GM21423 (cell line): ENCODE data around the gene ARPC1A.
"Not testable (repeated sequence)": the region's sequence is repeated elsewhere in the genome, so short reads cannot be mapped to it uniquely, and the experiment has no call there.

ENCODE experiments used
- ATAC-seq: cut with Tn5 transposase; IDR thresholded peaks from one replicate; pipeline ENCODE4 v1.9.1; 2021; ENCODE audit warnings: mild to moderate bottlenecking, moderate library complexity; ENCODE audit not compliant: unreplicated experiment

ARPC1A gene

GRCh38 chr7:99325592-99326407 is at the start of gene ARPC1A:
Gene ARPC1A (plus strand): TSS chr7:99325898. CDS start chr7:99333354, 7,456 bp downstream.
- ATAC-seq = peak; percentile 82

DNA sequence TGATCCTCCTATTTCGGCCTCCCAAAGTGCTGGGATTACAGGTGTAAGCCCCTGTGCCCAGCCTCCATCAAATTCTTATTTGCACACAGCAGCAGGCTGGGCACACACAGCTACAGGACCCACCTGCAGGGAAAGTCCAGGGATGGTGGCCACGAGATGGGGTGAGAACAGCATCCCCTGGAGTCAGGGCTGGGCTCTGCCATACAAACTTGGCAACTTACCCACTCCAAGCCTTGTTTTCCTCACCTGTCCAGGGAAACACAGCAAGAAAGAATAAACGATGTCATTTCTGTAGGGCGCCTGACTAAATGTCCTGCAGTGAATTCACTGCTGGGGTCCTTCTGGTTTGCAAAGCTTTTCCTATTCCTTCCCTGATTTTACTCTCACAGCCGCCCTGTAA is 47.5 kb upstream of the ARPC1A start:
- no peak for ATAC-seq

- not testable (repeated sequence) for ATAC-seq
Observed at GRCh38 chr7:99284165-99284564, 41.5 kb upstream of the ARPC1A start.

- ATAC-seq = no peak
Observed at GRCh38 chr7:99287779-99288534, 37.7 kb upstream of the ARPC1A start.

GRCh38 chr7:99289185-99289584 is 36.5 kb upstream of the ARPC1A start:
- no peak for ATAC-seq

- not testable (repeated sequence) for ATAC-seq
Observed at GRCh38 chr7:99290148-99290547, 35.5 kb upstream of the ARPC1A start.

GRCh38 chr7:99290980-99291607 is 34.6 kb upstream of the ARPC1A start:
- ATAC-seq = no peak

DNA sequence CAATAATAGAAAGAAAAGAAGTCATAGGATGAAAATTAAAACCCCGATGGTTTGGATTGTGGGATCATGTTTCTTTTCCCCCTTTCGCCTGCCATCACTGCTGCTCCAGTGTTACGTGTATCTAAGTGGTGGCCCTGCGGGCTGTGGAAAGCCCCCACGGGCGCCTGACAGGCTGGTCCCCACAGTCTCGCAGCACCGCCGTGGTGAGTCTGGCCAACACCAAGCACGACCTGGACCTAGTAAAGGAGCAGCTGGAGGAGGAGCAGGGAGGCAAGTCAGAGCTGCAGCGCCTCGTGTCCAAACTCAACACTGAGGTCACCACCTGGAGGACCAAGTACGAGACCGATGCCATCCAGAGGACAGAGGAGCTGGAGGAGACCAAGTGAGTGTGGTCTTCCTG is 33.6 kb upstream of the ARPC1A start:
- ATAC-seq = no peak

GRCh38 chr7:99293167-99293566 is 32.5 kb upstream of the ARPC1A start:
- ATAC-seq = no peak

GRCh38 chr7:99293650-99294049 is 32.0 kb upstream of the ARPC1A start:
- no peak for ATAC-seq

GRCh38 chr7:99296471-99296870 is 29.2 kb upstream of the ARPC1A start:
- ATAC-seq = no peak

GRCh38 chr7:99301496-99301895 is 24.2 kb upstream of the ARPC1A start:
- ATAC-seq = no peak

DNA sequence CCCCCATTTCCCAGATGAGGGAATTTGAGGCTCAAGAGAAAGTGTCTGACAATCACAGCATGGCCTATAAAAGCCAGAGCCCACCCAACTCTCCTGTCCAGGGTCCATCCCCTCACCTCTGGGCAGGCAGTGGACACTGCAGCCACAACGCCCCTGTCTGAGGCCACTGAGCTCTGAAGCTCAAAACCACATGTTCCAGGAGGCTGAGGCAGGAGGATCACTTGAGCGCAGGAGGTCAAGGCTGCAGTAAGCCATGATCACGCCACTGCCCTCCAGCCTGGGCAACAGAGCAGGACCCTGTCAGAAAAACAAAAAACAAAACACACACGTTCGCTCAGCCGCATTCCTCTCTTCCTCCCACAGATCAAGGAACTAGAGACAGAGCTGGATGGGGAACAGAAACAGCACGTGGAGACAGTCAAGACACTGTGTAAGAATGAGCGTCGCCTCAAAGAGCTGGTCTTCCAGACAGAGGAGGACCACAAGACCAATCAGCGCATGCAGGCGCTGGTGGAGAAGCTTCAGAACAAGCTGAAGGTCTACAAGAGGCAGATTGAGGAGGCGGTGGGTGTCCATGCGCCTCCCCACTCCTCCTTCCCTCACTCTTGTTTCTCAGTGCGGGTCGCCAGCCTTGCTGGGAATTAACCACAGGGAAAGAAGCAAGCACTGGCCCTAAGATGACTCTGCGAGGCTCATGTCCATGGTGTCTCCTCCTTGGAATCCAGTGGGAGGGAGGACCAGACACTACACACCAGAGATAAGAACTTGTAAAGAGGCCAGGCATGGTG is 20.0 kb upstream of the ARPC1A start:
- ATAC-seq = no peak

DNA sequence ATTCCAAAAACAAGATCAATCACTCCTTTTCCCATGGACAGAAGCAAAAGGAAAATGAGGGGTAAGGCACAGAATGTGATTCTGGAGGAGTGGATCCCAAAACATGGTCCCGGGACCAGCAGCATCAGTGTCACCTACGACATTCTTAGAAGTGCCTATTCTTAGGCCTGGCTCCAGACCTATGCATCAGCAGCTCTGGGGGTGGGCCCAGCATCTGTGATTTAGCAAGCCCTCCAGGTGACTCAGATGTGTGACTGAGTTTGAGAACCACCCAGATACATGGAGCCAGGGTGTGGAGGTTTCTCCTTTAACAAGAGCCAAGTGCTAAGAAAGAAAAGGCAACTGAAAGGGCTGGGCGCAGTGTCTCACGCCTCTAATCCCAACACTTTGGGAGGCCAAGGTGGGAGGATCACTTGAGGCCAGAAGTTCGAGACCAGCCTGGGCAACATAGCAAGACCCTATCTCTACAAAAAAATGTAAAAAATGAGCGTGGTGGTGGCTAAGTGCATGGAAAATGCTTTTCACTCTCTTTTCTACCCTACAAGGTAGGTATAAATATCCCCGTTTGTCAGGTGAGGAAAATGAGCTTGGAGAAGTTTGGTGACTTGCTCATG is 17.1 kb upstream of the ARPC1A start:
- ATAC-seq = no peak

- ATAC-seq = no peak
Observed at GRCh38 chr7:99309111-99309510, 16.6 kb upstream of the ARPC1A start.

DNA sequence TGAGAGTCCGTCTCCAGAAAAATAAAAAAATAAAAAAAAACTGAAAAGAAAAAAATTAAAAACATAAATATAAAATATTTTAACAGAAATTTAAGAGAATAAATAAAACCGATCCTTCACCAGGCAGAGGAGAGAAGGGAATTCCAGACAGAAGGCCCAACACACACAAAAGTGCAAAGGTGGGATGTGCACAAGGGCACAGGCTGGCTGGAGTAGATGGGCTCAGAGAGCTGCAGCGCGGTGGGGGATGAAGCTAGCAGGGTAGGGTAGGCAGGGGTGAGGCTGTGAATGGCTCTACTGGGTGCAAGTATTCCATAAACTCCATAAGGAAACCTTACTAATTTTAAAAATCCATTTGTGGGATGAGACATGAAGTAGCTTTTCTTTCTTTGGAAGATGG is 15.7 kb upstream of the ARPC1A start:
- ATAC-seq = no peak

GRCh38 chr7:99311702-99312101 is 14.0 kb upstream of the ARPC1A start:
- ATAC-seq = no peak

DNA sequence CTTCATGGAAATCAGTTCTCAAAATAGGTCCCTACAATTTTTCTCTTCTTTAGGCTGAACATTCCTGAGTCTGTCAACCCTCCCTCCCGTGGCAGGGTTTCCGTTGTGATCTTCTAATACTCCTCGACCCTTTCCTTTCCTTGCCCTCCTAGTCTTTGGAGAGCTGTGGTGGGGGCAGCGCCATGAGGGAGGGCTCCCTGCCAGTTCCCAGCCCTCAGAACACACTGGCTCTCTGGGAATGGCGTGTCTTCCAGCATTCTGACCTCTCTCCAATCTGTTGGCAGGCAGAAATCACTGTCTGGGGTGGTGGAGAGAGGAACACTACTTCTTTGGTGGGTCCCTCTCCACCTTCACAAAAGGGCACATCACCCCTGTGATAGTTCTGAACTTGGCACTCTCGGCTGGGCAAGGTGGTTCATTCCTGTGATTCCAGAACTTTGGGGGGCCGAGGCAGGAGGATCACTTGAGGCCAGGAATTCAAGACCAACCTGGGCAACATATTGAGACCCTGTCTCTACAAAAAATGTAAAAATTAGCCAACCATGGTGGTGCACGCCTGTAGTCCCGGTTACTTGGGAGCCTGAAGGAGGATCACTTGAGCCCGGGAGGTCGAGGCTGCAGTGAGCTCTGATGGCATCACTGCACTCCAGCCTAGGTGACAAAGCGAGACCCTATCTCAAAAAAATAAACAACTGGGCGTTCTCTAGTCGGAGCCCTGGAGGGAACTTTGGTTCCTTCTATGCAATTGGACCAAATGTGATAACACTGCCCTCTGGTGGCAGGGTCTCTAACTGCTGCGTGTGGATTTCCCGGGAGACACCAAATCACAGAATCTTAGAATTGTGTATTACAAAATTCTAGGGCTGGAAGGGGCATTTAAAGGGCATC is 13.1 kb upstream of the ARPC1A start:
- ATAC-seq = no peak

DNA sequence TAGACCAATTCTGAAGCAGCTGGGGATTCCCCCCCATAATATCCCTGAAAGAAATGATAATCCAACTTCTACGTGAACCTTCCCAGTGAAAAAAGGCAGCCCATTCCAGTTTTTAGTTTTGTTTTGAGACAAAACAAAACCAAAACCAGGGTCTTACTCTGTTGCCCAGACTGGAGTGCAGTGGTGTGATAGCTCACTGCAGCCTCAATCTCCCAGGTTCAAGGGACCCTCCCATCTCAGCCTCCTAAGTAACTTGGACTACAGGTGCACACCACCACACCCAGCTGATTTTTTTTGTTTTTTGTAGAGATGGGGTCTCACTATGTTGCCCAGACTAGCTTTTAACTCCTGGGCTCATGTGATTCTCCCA is 12.5 kb upstream of the ARPC1A start:
- no peak for ATAC-seq

- no peak for ATAC-seq
Observed at GRCh38 chr7:99314504-99314903, 11.2 kb upstream of the ARPC1A start.
